Sigmoid colon (tissue), 3 donors: ENCODE measurements around the gene MMAA.

Source experiments
- POLR2A ChIP-seq, 2 donors: fragments of 450-650 bp; IDR thresholded peaks; one replicate each; pipeline ENCODE4 v1.6.1; 2016; ENCODE audit warnings: antibody characterized with exemption in 2 of 2, mild to moderate bottlenecking in 2 of 2, moderate library complexity in 2 of 2
- TF ChIP-seq, protein P1 (sequence below), 4 experiments: fragments of 450-650 bp in 3 of 4; fragments of 200-600 bp in 1 of 4; IDR thresholded peaks; one replicate each; pipeline ENCODE4 v1.5.1; 2016 to 2019; ENCODE audit warnings: antibody characterized with exemption in 4 of 4, mild to moderate bottlenecking in 3 of 4, moderate library complexity in 2 of 4

GRCh38 chr4:145663194-145663593 lies 44.0 kb downstream of the MMAA start:
- TF ChIP-seq, protein P1, sequence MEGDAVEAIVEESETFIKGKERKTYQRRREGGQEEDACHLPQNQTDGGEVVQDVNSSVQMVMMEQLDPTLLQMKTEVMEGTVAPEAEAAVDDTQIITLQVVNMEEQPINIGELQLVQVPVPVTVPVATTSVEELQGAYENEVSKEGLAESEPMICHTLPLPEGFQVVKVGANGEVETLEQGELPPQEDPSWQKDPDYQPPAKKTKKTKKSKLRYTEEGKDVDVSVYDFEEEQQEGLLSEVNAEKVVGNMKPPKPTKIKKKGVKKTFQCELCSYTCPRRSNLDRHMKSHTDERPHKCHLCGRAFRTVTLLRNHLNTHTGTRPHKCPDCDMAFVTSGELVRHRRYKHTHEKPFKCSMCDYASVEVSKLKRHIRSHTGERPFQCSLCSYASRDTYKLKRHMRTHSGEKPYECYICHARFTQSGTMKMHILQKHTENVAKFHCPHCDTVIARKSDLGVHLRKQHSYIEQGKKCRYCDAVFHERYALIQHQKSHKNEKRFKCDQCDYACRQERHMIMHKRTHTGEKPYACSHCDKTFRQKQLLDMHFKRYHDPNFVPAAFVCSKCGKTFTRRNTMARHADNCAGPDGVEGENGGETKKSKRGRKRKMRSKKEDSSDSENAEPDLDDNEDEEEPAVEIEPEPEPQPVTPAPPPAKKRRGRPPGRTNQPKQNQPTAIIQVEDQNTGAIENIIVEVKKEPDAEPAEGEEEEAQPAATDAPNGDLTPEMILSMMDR (IDR thresholded peaks at IDR 0.05) = no peak
- TF ChIP-seq POLR2A (IDR thresholded peaks at IDR 0.05) = no peak
